ENCODE results near the gene LRRK1. TPM values are rescaled to one million over a fixed set of nuclear protein-coding genes. Genes with fewer than 3 reads are reported as not detected.

Gene LRRK1
- polyA plus RNA-seq, 2 of the 4 experiments (the other 2 are of a cell fraction): 12.2 to 17.7 TPM

DNA sequence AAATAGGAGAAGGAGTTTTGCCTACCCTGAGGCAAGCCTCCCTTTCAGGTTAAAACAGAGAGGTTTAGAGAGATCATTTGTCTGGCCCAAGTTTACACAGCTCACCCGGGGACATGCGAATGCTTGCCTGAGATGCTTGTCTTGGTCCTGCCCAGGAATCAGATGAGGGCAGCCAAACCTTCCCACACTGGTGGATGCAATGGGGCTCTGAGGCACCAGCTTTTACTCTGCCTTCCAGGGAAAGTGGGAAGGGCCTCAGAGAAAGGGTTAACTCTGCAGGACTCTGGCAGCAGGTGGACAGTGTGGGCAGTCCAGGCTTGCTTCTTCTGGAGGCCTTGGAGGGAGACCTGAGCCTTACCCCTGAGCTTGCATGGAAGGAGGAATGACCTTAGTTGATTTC lies 90.0 kb downstream of the LRRK1 start:
- CTCF ChIA-PET: interaction anchor here (0.7 to 23.5 kb wide), 62 partner anchors 12 to 659 kb away, joined by 3 to 950 read pairs (median 10); partner anchors contain the start of genes ALDH1A3, CHSY1 and LRRK1
- no peak for DNase-seq (ENCODE audit: low read depth in 1 of 2, low spot score in 1 of 2)
- no peak overlapping the region for H3K4me3 ChIP-seq
- peaks cover 13% of the 10 kb centered on the region; the same call in 2 of the 3 replicates for H3K4me1 ChIP-seq
- ATAC-seq: no peak
- TF ChIP-seq, protein P1, sequence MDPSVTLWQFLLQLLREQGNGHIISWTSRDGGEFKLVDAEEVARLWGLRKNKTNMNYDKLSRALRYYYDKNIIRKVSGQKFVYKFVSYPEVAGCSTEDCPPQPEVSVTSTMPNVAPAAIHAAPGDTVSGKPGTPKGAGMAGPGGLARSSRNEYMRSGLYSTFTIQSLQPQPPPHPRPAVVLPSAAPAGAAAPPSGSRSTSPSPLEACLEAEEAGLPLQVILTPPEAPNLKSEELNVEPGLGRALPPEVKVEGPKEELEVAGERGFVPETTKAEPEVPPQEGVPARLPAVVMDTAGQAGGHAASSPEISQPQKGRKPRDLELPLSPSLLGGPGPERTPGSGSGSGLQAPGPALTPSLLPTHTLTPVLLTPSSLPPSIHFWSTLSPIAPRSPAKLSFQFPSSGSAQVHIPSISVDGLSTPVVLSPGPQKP (IDR thresholded peaks at IDR 0.05; ENCODE audit: low read depth, low read length): no peak
- TF ChIP-seq MAZ (IDR thresholded peaks at IDR 0.05; ENCODE audit: borderline replicate concordance, low read depth, low read length) (no peak), PHF8 (IDR thresholded peaks at IDR 0.05; ENCODE audit: borderline replicate concordance, low read depth) (no peak), FOXS1 (CRISPR knock-in tag; IDR thresholded peaks at IDR 0.05) (no peak), HOXB13 (CRISPR knock-in tag; IDR thresholded peaks at IDR 0.05; ENCODE audit: low read depth) (no peak), SREBF2 (IDR thresholded peaks at IDR 0.05) (no peak), HOXB5 (CRISPR knock-in tag; IDR thresholded peaks at IDR 0.05) (no peak), JUNB (IDR thresholded peaks at IDR 0.05) (no peak), MAFK (IDR thresholded peaks at IDR 0.05; ENCODE audit: partially characterized antibody) (no peak), JUN (IDR thresholded peaks at IDR 0.05) (no peak), RCOR1 (IDR thresholded peaks at IDR 0.05; ENCODE audit: low read depth, low read length) (no peak), ZFP36 (IDR thresholded peaks at IDR 0.05; ENCODE audit: borderline replicate concordance, partially characterized antibody) (no peak), ZNF302 (CRISPR knock-in tag; IDR thresholded peaks at IDR 0.05) (no peak), MYC (IDR thresholded peaks at IDR 0.05; ENCODE audit: borderline replicate concordance, low read length) (no peak), GATA3 (IDR thresholded peaks at IDR 0.05; ENCODE audit: borderline replicate concordance) (no peak), ESRRA (IDR thresholded peaks at IDR 0.05; ENCODE audit: borderline replicate concordance, low read length) (no peak), TP53 (CRISPR knock-in tag; IDR thresholded peaks at IDR 0.05) (no peak)
- TF ChIP-seq, protein P2, sequence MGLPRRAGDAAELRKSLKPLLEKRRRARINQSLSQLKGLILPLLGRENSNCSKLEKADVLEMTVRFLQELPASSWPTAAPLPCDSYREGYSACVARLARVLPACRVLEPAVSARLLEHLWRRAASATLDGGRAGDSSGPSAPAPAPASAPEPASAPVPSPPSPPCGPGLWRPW (IDR thresholded peaks at IDR 0.05): no peak
- no peak for FAIRE-seq
- no peak overlapping the region for H3K4me2 ChIP-seq
- 97% methylated on average over 2 of the region's 2 CpGs for WGBS (ENCODE audit: missing lambda C conversion rate)
- H3K27ac ChIP-seq: no peak overlapping the region
- peaks cover 23% of the 10 kb centered on the region for H3K9me3 ChIP-seq
- POLR2A ChIA-PET: interaction anchor here (3.0 kb wide), 1 partner anchor 90 kb away, joined by 52 read pairs; the partner anchor contains the start of gene LRRK1

DNA sequence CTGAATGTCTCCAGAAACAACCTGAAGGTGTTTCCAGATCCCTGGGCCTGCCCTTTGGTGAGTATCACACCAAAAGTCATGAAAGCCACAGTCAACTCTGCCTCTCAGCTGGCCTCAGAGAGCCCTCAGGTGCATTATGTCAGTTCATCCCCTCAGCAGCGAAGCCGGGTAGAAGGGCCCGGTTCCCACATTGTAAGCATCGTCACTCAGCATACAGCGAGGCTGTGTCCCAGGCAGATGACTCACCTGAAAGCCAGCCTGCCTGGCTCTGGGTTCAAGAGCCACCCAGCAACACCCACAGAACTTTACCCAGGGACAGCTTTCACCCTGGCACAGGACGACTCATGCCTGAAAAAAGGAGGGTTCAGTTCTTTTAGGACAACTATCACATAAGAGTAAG lies 91.6 kb downstream of the LRRK1 start:
- Histone ChIP-seq H3K4me3 (no peak overlapping the region), H3K4me1 (peaks cover 13% of the 10 kb centered on the region; the same call in 2 of the 3 replicates), H3K9me3 (peaks cover 7% of the 10 kb centered on the region), H3K27ac (no peak overlapping the region), H3K4me2 (no peak overlapping the region)
- no peak for FAIRE-seq
- DNase-seq (ENCODE audit: low read depth in 1 of 2, low spot score in 1 of 2): no peak
- CTCF ChIA-PET: interaction anchor here (0.5 to 23.5 kb wide), 14 partner anchors 9 to 384 kb away, joined by 3 to 950 read pairs (median 6); partner anchors contain the start of genes CHSY1 and LRRK1
- WGBS (ENCODE audit: missing lambda C conversion rate): 74% methylated on average over 6 of the region's 6 CpGs
- TF ChIP-seq, protein P3, sequence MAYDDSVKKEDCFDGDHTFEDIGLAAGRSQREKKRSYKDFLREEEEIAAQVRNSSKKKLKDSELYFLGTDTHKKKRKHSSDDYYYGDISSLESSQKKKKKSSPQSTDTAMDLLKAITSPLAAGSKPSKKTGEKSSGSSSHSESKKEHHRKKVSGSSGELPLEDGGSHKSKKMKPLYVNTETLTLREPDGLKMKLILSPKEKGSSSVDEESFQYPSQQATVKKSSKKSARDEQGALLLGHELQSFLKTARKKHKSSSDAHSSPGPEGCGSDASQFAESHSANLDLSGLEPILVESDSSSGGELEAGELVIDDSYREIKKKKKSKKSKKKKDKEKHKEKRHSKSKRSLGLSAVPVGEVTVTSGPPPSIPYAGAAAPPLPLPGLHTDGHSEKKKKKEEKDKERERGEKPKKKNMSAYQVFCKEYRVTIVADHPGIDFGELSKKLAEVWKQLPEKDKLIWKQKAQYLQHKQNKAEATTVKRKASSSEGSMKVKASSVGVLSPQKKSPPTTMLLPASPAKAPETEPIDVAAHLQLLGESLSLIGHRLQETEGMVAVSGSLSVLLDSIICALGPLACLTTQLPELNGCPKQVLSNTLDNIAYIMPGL (CRISPR knock-in tag; IDR thresholded peaks at IDR 0.05; ENCODE audit: borderline replicate concordance): no peak
- no peak for TF ChIP-seq CHD4 (IDR thresholded peaks at IDR 0.05; ENCODE audit: borderline replicate concordance)
- no peak for TF ChIP-seq HEYL (CRISPR knock-in tag; IDR thresholded peaks at IDR 0.05)
- TF ChIP-seq ZC3H11A (IDR thresholded peaks at IDR 0.05): no peak
- TF ChIP-seq NPAS2 (CRISPR knock-in tag; IDR thresholded peaks at IDR 0.05; ENCODE audit: borderline replicate concordance): no peak
- TF ChIP-seq, protein P4, sequence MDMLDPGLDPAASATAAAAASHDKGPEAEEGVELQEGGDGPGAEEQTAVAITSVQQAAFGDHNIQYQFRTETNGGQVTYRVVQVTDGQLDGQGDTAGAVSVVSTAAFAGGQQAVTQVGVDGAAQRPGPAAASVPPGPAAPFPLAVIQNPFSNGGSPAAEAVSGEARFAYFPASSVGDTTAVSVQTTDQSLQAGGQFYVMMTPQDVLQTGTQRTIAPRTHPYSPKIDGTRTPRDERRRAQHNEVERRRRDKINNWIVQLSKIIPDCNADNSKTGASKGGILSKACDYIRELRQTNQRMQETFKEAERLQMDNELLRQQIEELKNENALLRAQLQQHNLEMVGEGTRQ (IDR thresholded peaks at IDR 0.05): no peak
- TF ChIP-seq, protein P5, sequence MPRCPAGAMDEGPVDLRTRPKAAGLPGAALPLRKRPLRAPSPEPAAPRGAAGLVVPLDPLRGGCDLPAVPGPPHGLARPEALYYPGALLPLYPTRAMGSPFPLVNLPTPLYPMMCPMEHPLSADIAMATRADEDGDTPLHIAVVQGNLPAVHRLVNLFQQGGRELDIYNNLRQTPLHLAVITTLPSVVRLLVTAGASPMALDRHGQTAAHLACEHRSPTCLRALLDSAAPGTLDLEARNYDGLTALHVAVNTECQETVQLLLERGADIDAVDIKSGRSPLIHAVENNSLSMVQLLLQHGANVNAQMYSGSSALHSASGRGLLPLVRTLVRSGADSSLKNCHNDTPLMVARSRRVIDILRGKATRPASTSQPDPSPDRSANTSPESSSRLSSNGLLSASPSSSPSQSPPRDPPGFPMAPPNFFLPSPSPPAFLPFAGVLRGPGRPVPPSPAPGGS (IDR thresholded peaks at IDR 0.05): no peak
- no peak for TF ChIP-seq SMC3 (IDR thresholded peaks at IDR 0.05)
- TF ChIP-seq, protein P6, sequence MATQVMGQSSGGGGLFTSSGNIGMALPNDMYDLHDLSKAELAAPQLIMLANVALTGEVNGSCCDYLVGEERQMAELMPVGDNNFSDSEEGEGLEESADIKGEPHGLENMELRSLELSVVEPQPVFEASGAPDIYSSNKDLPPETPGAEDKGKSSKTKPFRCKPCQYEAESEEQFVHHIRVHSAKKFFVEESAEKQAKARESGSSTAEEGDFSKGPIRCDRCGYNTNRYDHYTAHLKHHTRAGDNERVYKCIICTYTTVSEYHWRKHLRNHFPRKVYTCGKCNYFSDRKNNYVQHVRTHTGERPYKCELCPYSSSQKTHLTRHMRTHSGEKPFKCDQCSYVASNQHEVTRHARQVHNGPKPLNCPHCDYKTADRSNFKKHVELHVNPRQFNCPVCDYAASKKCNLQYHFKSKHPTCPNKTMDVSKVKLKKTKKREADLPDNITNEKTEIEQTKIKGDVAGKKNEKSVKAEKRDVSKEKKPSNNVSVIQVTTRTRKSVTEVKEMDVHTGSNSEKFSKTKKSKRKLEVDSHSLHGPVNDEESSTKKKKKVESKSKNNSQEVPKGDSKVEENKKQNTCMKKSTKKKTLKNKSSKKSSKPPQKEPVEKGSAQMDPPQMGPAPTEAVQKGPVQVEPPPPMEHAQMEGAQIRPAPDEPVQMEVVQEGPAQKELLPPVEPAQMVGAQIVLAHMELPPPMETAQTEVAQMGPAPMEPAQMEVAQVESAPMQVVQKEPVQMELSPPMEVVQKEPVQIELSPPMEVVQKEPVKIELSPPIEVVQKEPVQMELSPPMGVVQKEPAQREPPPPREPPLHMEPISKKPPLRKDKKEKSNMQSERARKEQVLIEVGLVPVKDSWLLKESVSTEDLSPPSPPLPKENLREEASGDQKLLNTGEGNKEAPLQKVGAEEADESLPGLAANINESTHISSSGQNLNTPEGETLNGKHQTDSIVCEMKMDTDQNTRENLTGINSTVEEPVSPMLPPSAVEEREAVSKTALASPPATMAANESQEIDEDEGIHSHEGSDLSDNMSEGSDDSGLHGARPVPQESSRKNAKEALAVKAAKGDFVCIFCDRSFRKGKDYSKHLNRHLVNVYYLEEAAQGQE (IDR thresholded peaks at IDR 0.05): no peak
- no peak for TF ChIP-seq ZSCAN20 (CRISPR knock-in tag; IDR thresholded peaks at IDR 0.05)
- TF ChIP-seq ZFP36 (IDR thresholded peaks at IDR 0.05; ENCODE audit: borderline replicate concordance, partially characterized antibody): no peak
- no peak for TF ChIP-seq TP53 (CRISPR knock-in tag; IDR thresholded peaks at IDR 0.05)
- no peak for TF ChIP-seq JUN (IDR thresholded peaks at IDR 0.05)
- no peak for TF ChIP-seq HOXA7 (CRISPR knock-in tag; IDR thresholded peaks at IDR 0.05)
- POLR2A ChIA-PET: no interaction called here
- no peak for ATAC-seq

Measured in A549 (cell line).